Neural progenitor cell (in vitro differentiated cells): ENCODE data around the gene CHCHD1. TPM values are rescaled to one million over a fixed set of nuclear protein-coding genes. Genes with fewer than 3 reads are reported as not detected.

Source experiments
- DNase-seq: peaks from one replicate; pipeline ENCODE4 v3.0.0-alpha.2; 2016; ENCODE audit warnings: low spot score
- H2AFZ ChIP-seq: fragments of 200-600 bp; sonication (generic); replicated peaks from 2 replicates; pipeline ENCODE4 v1.6.1; 2016; ENCODE audit warnings: antibody characterized with exemption
- H3F3A ChIP-seq: fragments of 200-600 bp; sonication (generic); 2 replicates; pipeline ENCODE4 v1.6.1; 2016; ENCODE audit warnings: antibody characterized with exemption, low read depth
- H3K27ac ChIP-seq: fragments of 200-600 bp; sonication (generic); 2 replicates; pipeline ENCODE4 v1.5.1; 2016; ENCODE audit warnings: mild to moderate bottlenecking
- H3K27me3 ChIP-seq: fragments of 200-600 bp; sonication (generic); 2 replicates; pipeline ENCODE4 v1.6.1; 2016; ENCODE audit warnings: mild to moderate bottlenecking, moderate library complexity
- H3K36me3 ChIP-seq: fragments of 200-600 bp; sonication (generic); 2 replicates; pipeline ENCODE4 v1.5.1; 2016
- H3K4me1 ChIP-seq: fragments of 200-600 bp; sonication (generic); 2 replicates; pipeline ENCODE4 v1.6.1; 2016; ENCODE audit warnings: mixed run types
- H3K4me2 ChIP-seq: fragments of 200-600 bp; sonication (generic); 2 replicates; pipeline ENCODE4 v1.6.1; 2016
- H3K4me3 ChIP-seq: fragments of 200-600 bp; sonication (generic); 2 replicates; pipeline ENCODE4 v1.5.1; 2016
- H3K79me2 ChIP-seq: fragments of 200-600 bp; sonication (generic); 2 replicates; pipeline ENCODE4 v1.6.1; 2016; ENCODE audit warnings: low read depth
- H3K9ac ChIP-seq: fragments of 200-600 bp; sonication (generic); 2 replicates; pipeline ENCODE4 v1.6.1; 2016
- H3K9me3 ChIP-seq: fragments of 200-600 bp; sonication (generic); 2 replicates; pipeline ENCODE4 v1.5.1; 2016; ENCODE audit warnings: low read depth
- H4K20me1 ChIP-seq: fragments of 200-600 bp; sonication (generic); 2 replicates; pipeline ENCODE4 v1.6.1; 2016; ENCODE audit warnings: low read depth
- H3K27ac Mint-ChIP-seq: 3 replicates; pipeline ENCODE4 v1.8.0; 2021; ENCODE audit warnings: mixed read lengths
- H3K27me3 Mint-ChIP-seq: 2 replicates; pipeline ENCODE4 v1.8.0; 2022; ENCODE audit warnings: low read depth, mild to moderate bottlenecking, inconsistent platforms, moderate library complexity, mixed read lengths; ENCODE audit not compliant: insufficient read depth
- H3K36me3 Mint-ChIP-seq: 3 replicates; pipeline ENCODE4 v1.8.0; 2021; ENCODE audit warnings: mixed read lengths
- H3K4me1 Mint-ChIP-seq: 3 replicates; pipeline ENCODE4 v1.8.0; 2021; ENCODE audit warnings: mixed read lengths
- H3K4me3 Mint-ChIP-seq: 3 replicates; pipeline ENCODE4 v1.8.0; 2021; ENCODE audit warnings: mild to moderate bottlenecking, moderate library complexity, mixed read lengths
- H3K9me3 Mint-ChIP-seq: 3 replicates; pipeline ENCODE4 v1.8.0; 2020; ENCODE audit warnings: mixed read lengths
- CTCF ChIP-seq: fragments of 200-600 bp; sonication (generic); IDR thresholded peaks from 2 replicates; pipeline ENCODE4 v1.5.1; 2017; ENCODE audit warnings: antibody characterized with exemption, mild to moderate bottlenecking
- EZH2 ChIP-seq: fragments of 200-600 bp; sonication (generic); IDR thresholded peaks from 2 replicates; pipeline ENCODE4 v1.6.1; 2017; ENCODE audit warnings: antibody characterized with exemption, mild to moderate bottlenecking, moderate library complexity
- EZH2phosphoT487 ChIP-seq: fragments of 200-600 bp; sonication (generic); IDR thresholded peaks from 2 replicates; pipeline ENCODE4 v1.6.1; 2017; ENCODE audit warnings: antibody characterized with exemption
- total RNA-seq: library from RNA; depleted of rRNA; stranded (reverse); fragments of >200 nt; gene quantifications from 2 replicates; pipeline ENCODE4 v1.2.3, GENCODE V29; 2015; ENCODE audit warnings: low replicate concordance

The CHCHD1 gene
- total RNA-seq, 1 donor from 2014 or later = 66.7 TPM

GRCh38 chr10:73774637-73775036 lies 7.2 kb upstream of the CHCHD1 start:
- TF ChIP-seq EZH2phosphoT487 = no peak
- no peak for TF ChIP-seq EZH2
- TF ChIP-seq CTCF = no peak
- H3K4me2 ChIP-seq = peak overlapping the region; percentile 90

GRCh38 chr10:73779018-73779417 lies 2.8 kb upstream of the CHCHD1 start:
- peaks cover 41% of the 10 kb centered on the region for H3K4me1 Mint-ChIP-seq
- H2AFZ ChIP-seq = no peak overlapping the region
- peaks cover 8% of the 10 kb centered on the region for H3K36me3 Mint-ChIP-seq

More at GRCh38 chr10:73774637-73775036, 7.2 kb upstream of the CHCHD1 start:
- peaks cover 26% of the 10 kb centered on the region for H4K20me1 ChIP-seq
- no peaks in the 10 kb centered on the region for H3K36me3 ChIP-seq
- peaks cover 30% of the 10 kb centered on the region for H3K4me1 ChIP-seq
- peak overlapping the region; percentile 83 for H3K4me3 ChIP-seq
- H3K79me2 ChIP-seq = peaks cover 60% of the 10 kb centered on the region
- H3F3A ChIP-seq = peaks cover 46% of the 10 kb centered on the region
- Mint-ChIP-seq H3K27ac (no peak overlapping the region), H3K4me3 (peak overlapping the region; percentile 96), H3K9me3 (no peaks in the 10 kb centered on the region), H3K27me3 (peaks cover 2% of the 10 kb centered on the region), H3K36me3 (peaks cover 26% of the 10 kb centered on the region), H3K4me1 (peaks cover 36% of the 10 kb centered on the region)
- H3K27ac ChIP-seq = no peak overlapping the region
- H3K9me3 ChIP-seq = no peaks in the 10 kb centered on the region
- no peaks in the 10 kb centered on the region for H3K27me3 ChIP-seq
- H3K9ac ChIP-seq = no peak overlapping the region
- no peak overlapping the region for H2AFZ ChIP-seq
- DNase-seq = no peak

GRCh38 chr10:73779539-73780197 lies 2.2 kb upstream of the CHCHD1 start:
- peaks cover 38% of the 10 kb centered on the region for H3K4me1 Mint-ChIP-seq
- Histone ChIP-seq H4K20me1 (peaks cover 28% of the 10 kb centered on the region), H3K4me2 (peak overlapping the region; percentile 100), H3K27me3 (no peaks in the 10 kb centered on the region), H3K9me3 (no peaks in the 10 kb centered on the region), H2AFZ (no peak overlapping the region), H3K27ac (no peak overlapping the region), H3K4me3 (no peak overlapping the region), H3K79me2 (peaks cover 94% of the 10 kb centered on the region), H3K36me3 (no peaks in the 10 kb centered on the region), H3F3A (peaks cover 39% of the 10 kb centered on the region), H3K4me1 (peaks cover 32% of the 10 kb centered on the region), H3K9ac (no peak overlapping the region)
- no peak overlapping the region for H3K27ac Mint-ChIP-seq
- peak overlapping the region; percentile 67 for H3K4me3 Mint-ChIP-seq
- no peaks in the 10 kb centered on the region for H3K9me3 Mint-ChIP-seq
- TF ChIP-seq EZH2 (no peak), EZH2phosphoT487 (no peak), CTCF (no peak)
- DNase-seq = no peak
- H3K27me3 Mint-ChIP-seq = peaks cover 4% of the 10 kb centered on the region
- peaks cover 8% of the 10 kb centered on the region for H3K36me3 Mint-ChIP-seq

More at GRCh38 chr10:73779018-73779417, 2.8 kb upstream of the CHCHD1 start:
- peaks cover 94% of the 10 kb centered on the region for H3K79me2 ChIP-seq
- H3K36me3 ChIP-seq = no peaks in the 10 kb centered on the region
- Mint-ChIP-seq H3K9me3 (no peaks in the 10 kb centered on the region), H3K4me3 (no peak overlapping the region), H3K27me3 (peaks cover 4% of the 10 kb centered on the region), H3K27ac (no peak overlapping the region)
- TF ChIP-seq EZH2 (no peak), EZH2phosphoT487 (no peak), CTCF (no peak)
- no peaks in the 10 kb centered on the region for H3K27me3 ChIP-seq
- no peaks in the 10 kb centered on the region for H3K9me3 ChIP-seq
- no peak overlapping the region for H3K4me2 ChIP-seq
- no peak overlapping the region for H3K27ac ChIP-seq
- DNase-seq = no peak
- peaks cover 34% of the 10 kb centered on the region for H4K20me1 ChIP-seq
- peaks cover 33% of the 10 kb centered on the region for H3F3A ChIP-seq
- H3K4me1 ChIP-seq = peaks cover 39% of the 10 kb centered on the region
- H3K4me3 ChIP-seq = no peak overlapping the region
- H3K9ac ChIP-seq = no peak overlapping the region
